Heart left ventricle (tissue), 13 donors: ENCODE data around the gene MAML3.

Experiments
- CTCF ChIP-seq, 12 donors: fragments of 200-600 bp; sonication (generic) in 4 of 12; IDR thresholded peaks; one replicate each; pipeline versions ENCODE4 v1.5.0 to v1.8.0; 2018 to 2022; ENCODE audit warnings: antibody characterized with exemption in 12 of 12, mild to moderate bottlenecking in 5 of 12
- POLR2A ChIP-seq, 2 donors: fragments of 450-650 bp; IDR thresholded peaks; one replicate each; pipeline ENCODE4 v1.6.1; 2017; ENCODE audit warnings: antibody characterized with exemption in 2 of 2, mild to moderate bottlenecking in 2 of 2, moderate library complexity in 2 of 2
- donor health status: ischemic (EF 13 %, LVEDD 7.1; RV severe dilation, severe dysfunction).
- donor health status: DM: no; HTN: yes; CAD: no.
- donor health status: DM: no; HTN: no; CAD: no.
- donor health status: ischemic (EF 25% LVEDD 6.9; RV normal size, moderate dysfunction).
- donor health status: ischemic (EF 25% LVEDD 5.7; RV mildly dilated, moderate dysfunction).
- donor health status: ischemic (EF 35%, LVEDD 5.7; RV mildly dilated, moderate dysfunction).
- donor health status: nonischemic (EF 11% LVEDD 7.7; RV severe dilation, severe dysfunction).
- donor health status: DM: yes; HTN: yes; CAD: no.
- donor health status: PGD.
- donor health status: ischemic (EF 29% LVEDD 5.4; RV normal size, mild dysfunction).
- donor health status: nonischemic (EF 23%, LVEDD 6.1; RV moderate dilation, normal function).

DNA sequence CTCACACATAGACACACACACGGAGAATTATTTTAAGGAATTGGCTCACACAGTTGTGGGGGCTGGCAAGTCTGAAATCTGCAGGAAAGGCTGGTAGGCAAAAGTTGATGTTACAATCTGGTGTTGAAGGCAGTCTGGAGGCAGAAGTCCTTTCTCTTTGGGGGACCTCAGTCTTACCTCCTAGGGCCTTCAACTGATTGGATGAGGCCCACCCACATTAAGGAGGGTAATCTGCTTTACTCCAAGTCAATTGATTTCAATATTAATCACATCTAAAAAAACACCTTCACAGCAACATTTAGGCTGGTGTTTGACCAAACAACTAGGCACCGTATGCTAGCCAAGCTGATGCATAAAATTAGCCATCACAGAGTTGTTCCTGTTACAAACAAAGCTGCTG, 477.6 kb downstream of the MAML3 start:
- no peak for TF ChIP-seq CTCF (IDR thresholded peaks at IDR 0.05)
- TF ChIP-seq POLR2A (IDR thresholded peaks at IDR 0.05): no peak
